Liver (tissue), 9 donors: ENCODE results near the gene SPATA1. TPM values are rescaled to one million over a fixed set of nuclear protein-coding genes. Genes with fewer than 3 reads are reported as not detected.

Experiments used
- DNase-seq: peaks from one replicate; pipeline ENCODE4 v3.0.0-alpha.2; 2017; ENCODE audit warnings: low spot score
- H3K27ac ChIP-seq, 2 donors: one replicate each; pipeline ENCODE4 v1.7.0; 2013; ENCODE audit warnings: inconsistent platforms in 2 of 2, low read length in 2 of 2, control low read depth in 1 of 2, low read depth in 1 of 2, mild to moderate bottlenecking in 1 of 2
- H3K27me3 ChIP-seq, 4 donors: one replicate each; pipeline versions ENCODE4 v1.6.1 to v1.7.0; 2013; ENCODE audit warnings: low read length in 3 of 4, inconsistent platforms in 1 of 4, mild to moderate bottlenecking in 1 of 4, moderate library complexity in 1 of 4; ENCODE audit not compliant: control insufficient read depth in 4 of 4, insufficient read depth in 4 of 4
- H3K36me3 ChIP-seq, 4 donors: one replicate each; pipeline versions ENCODE4 v1.6.1 to v1.7.0; 2013; ENCODE audit warnings: low read length in 3 of 4, mild to moderate bottlenecking in 3 of 4, low read depth in 1 of 4, moderate library complexity in 1 of 4; ENCODE audit not compliant: control insufficient read depth in 4 of 4, insufficient read depth in 3 of 4
- H3K4me1 ChIP-seq, 4 donors: one replicate each; pipeline versions ENCODE4 v1.6.1 to v1.7.0; 2013; ENCODE audit warnings: low read length in 3 of 4, mild to moderate bottlenecking in 3 of 4, moderate library complexity in 1 of 4; ENCODE audit not compliant: control insufficient read depth in 4 of 4, insufficient read depth in 4 of 4
- H3K4me3 ChIP-seq, 3 donors: one replicate each; pipeline versions ENCODE4 v1.6.1 to v1.7.0; 2013; ENCODE audit warnings: low read length in 3 of 3, control low read depth in 1 of 3, low read depth in 1 of 3, mild to moderate bottlenecking in 1 of 3
- H3K9ac ChIP-seq, 2 donors: one replicate each; pipeline ENCODE4 v1.7.0; 2013; ENCODE audit warnings: low read length in 2 of 2, mild to moderate bottlenecking in 2 of 2, moderate library complexity in 2 of 2, control low read depth in 1 of 2, low read depth in 1 of 2
- H3K9me3 ChIP-seq, 4 donors: one replicate each; pipeline versions ENCODE4 v1.6.1 to v1.7.0; 2013; ENCODE audit warnings: low read length in 3 of 4; ENCODE audit not compliant: control insufficient read depth in 4 of 4
- ATF3 ChIP-seq: IDR thresholded peaks from 2 replicates; pipeline ENCODE4 v1.6.1; 2016; ENCODE audit warnings: antibody characterized with exemption
- FOXA1 ChIP-seq: IDR thresholded peaks from 2 replicates; pipeline ENCODE4 v1.6.1; 2016; ENCODE audit warnings: antibody characterized with exemption
- FOXA2 ChIP-seq: IDR thresholded peaks from 2 replicates; pipeline ENCODE4 v1.6.1; 2016; ENCODE audit warnings: antibody characterized with exemption
- GABPA ChIP-seq, 2 donors: IDR thresholded peaks in 1 of 2; conservative IDR thresholded peaks in 1 of 2; 2 replicates each; pipeline ENCODE4 v1.6.1; 2016; ENCODE audit warnings: antibody characterized with exemption in 2 of 2, mild to moderate bottlenecking in 1 of 2, moderate library complexity in 1 of 2
- HNF4A ChIP-seq, 2 donors: conservative IDR thresholded peaks; 2 replicates each; pipeline ENCODE4 v1.6.1; 2016; ENCODE audit warnings: antibody characterized with exemption in 2 of 2, mild to moderate bottlenecking in 2 of 2
- HNF4G ChIP-seq: IDR thresholded peaks from 2 replicates; pipeline ENCODE4 v1.6.1; 2016; ENCODE audit warnings: antibody characterized with exemption
- JUND ChIP-seq, 2 donors: IDR thresholded peaks; 2 replicates each; pipeline ENCODE4 v1.6.1; 2016; ENCODE audit warnings: antibody characterized with exemption in 2 of 2
- NR2F2 ChIP-seq: IDR thresholded peaks from 2 replicates; pipeline ENCODE4 v1.6.1; 2016; ENCODE audit warnings: antibody characterized with exemption
- RAD21 ChIP-seq, 2 donors: IDR thresholded peaks; 2 replicates each; pipeline ENCODE4 v1.6.1; 2016; ENCODE audit warnings: antibody characterized with exemption in 2 of 2, mild to moderate bottlenecking in 2 of 2
- REST ChIP-seq: IDR thresholded peaks from 2 replicates; pipeline ENCODE4 v1.6.1; 2016; ENCODE audit warnings: antibody characterized with exemption, mild to moderate bottlenecking
- RXRA ChIP-seq, 2 donors: IDR thresholded peaks; 2 replicates each; pipeline ENCODE4 v1.6.1; 2017 to 2018; ENCODE audit warnings: antibody characterized with exemption in 2 of 2, mild to moderate bottlenecking in 1 of 2
- SP1 ChIP-seq: IDR thresholded peaks from 2 replicates; pipeline ENCODE4 v1.6.1; 2018; ENCODE audit warnings: antibody characterized with exemption, mild to moderate bottlenecking
- TAF1 ChIP-seq: conservative IDR thresholded peaks from 2 replicates; pipeline ENCODE4 v1.6.1; 2016; ENCODE audit warnings: antibody characterized with exemption, mild to moderate bottlenecking
- YY1 ChIP-seq: IDR thresholded peaks from 2 replicates; pipeline ENCODE4 v1.6.1; 2016; ENCODE audit warnings: antibody characterized with exemption, mild to moderate bottlenecking
- ZBTB33 ChIP-seq: IDR thresholded peaks from 2 replicates; pipeline ENCODE4 v1.6.1; 2016; ENCODE audit warnings: antibody characterized with exemption
- WGBS: extraction: QIAGEN DNeasy Blood & Tissue Kit; methylation state at CpG from one replicate; pipeline ENCODE4 v1.1.7; 2013; 5-methylcytosine and 5-hydroxymethylcytosine counted together
- polyA plus RNA-seq, 2 donors: library from polyadenylated mRNA; stranded (reverse) in 1 of 2; unstranded in 1 of 2; fragments of 200-250 nt in 1 of 2; fragments of >200 nt in 1 of 2; fragmentation: Nextera tagmentation in 1 of 2; extraction: Ambion mirVana in 1 of 2; gene quantifications; one replicate each; pipeline versions ENCODE4 v1.2.1 to v1.2.3, GENCODE V29; 2013 to 2015
- total RNA-seq, 2 donors: library from RNA; depleted of rRNA; stranded (reverse); fragments of >200 nt; gene quantifications; one replicate each; pipeline ENCODE4 v1.2.3, GENCODE V29; 2014
- TF ChIP-seq, protein P1 (sequence below): IDR thresholded peaks from 2 replicates; pipeline ENCODE4 v1.6.1; 2016; ENCODE audit warnings: antibody characterized with exemption
- donor health status: healthy.
- donor health status: healthy.
- donor health status: healthy.
- donor health status: healthy.
- donor health status: healthy.

SPATA1 gene
- total and polyA plus RNA-seq, 4 donors = 0.06 to 2.2 (median 0.54) TPM

GRCh38 chr1:84569216-84569615, 63.0 kb downstream of the SPATA1 start:
- Histone ChIP-seq H3K36me3 (peaks cover 0 to 23% (median 6%) of the 10 kb centered on the region in 4 donors), H3K9me3 (no peaks in the 10 kb centered on the region), H3K4me3 (no peak overlapping the region), H3K4me1 (peaks cover 0 to 8% (median 4%) of the 10 kb centered on the region in 4 donors), H3K27me3 (no peaks in the 10 kb centered on the region), H3K9ac (no peak overlapping the region), H3K27ac (no peak overlapping the region)
- TF ChIP-seq SP1 (no peak), FOXA1 (no peak), RAD21 (IDR thresholded peaks at IDR 0.05) (no peak), HNF4A (conservative IDR thresholded peaks at IDR 0.05) (no peak), ZBTB33 (no peak), HNF4G (no peak), GABPA (IDR thresholded peaks at IDR 0.05 in 1 of 2, conservative IDR thresholded peaks at IDR 0.05 in 1 of 2) (no peak), YY1 (no peak), TAF1 (no peak), REST (no peak), NR2F2 (no peak), FOXA2 (no peak), JUND (IDR thresholded peaks at IDR 0.05) (no peak), RXRA (IDR thresholded peaks at IDR 0.05) (no peak)
- TF ChIP-seq, protein P1, sequence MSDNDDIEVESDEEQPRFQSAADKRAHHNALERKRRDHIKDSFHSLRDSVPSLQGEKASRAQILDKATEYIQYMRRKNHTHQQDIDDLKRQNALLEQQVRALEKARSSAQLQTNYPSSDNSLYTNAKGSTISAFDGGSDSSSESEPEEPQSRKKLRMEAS = no peak
- DNase-seq = no peak

- H3K27ac ChIP-seq = no peak overlapping the region
- H3K4me1 ChIP-seq = peaks cover 0 to 12% (median 4%) of the 10 kb centered on the region in 4 donors
- DNase-seq = no peak
- H3K4me3 ChIP-seq = no peak overlapping the region
- no peaks in the 10 kb centered on the region for H3K27me3 ChIP-seq
- TF ChIP-seq ATF3 (no peak), FOXA2 (no peak), JUND (IDR thresholded peaks at IDR 0.05) (peak in 1 of 2 donors; percentile 11), TAF1 (no peak)
- H3K9ac ChIP-seq = no peak overlapping the region
- WGBS = 93% methylated on average over 7 of the region's 7 CpGs
- no peaks in the 10 kb centered on the region for H3K9me3 ChIP-seq
- peaks cover 0 to 23% (median 6%) of the 10 kb centered on the region in 4 donors for H3K36me3 ChIP-seq
These were observed 64.4 kb downstream of the SPATA1 start for GRCh38 chr1:84570436-84571149.
